Measurements from ENCODE around the gene ATP2C1.

Gene ATP2C1

DNA sequence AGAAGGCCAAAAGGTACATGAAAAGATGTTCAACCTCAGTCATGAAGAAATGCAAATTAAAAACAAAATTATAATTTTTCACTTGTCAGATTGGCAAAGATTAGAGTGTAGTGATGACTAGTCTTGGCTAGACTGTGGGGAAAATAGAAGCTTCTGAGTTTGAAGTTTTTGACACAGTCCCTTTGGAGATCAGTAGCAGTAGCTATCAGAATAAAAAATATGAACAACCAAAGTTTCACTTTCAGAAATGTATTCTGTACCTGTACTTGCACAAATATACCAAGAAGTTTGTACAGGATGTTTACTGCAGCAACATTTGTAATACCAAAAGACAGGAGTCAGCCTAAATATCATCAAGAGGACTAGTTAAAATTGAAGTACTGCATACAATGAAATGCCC is 14.1 kb downstream of the ATP2C1 start:
- Histone ChIP-seq H3K9ac (ENCODE audit: low read length in 2 of 2) (no peak overlapping the region), H3K4me1 (ENCODE audit: control insufficient read depth, insufficient read depth, low read length) (no peaks in the 10 kb centered on the region), H3K4me3 (ENCODE audit: low read length in 2 of 2) (no peak overlapping the region), H3K9me3 (ENCODE audit: control insufficient read depth in 2 of 2, low read length in 2 of 2) (no peaks in the 10 kb centered on the region), H3K27ac (ENCODE audit: low read length) (no peak overlapping the region), H3K36me3 (ENCODE audit: control insufficient read depth in 2 of 2, insufficient read depth in 2 of 2, low read length in 2 of 2) (no peaks in the 10 kb centered on the region), H3K27me3 (ENCODE audit: control insufficient read depth in 1 of 2, insufficient read depth in 2 of 2, low read length in 2 of 2) (no peaks in the 10 kb centered on the region)

DNA sequence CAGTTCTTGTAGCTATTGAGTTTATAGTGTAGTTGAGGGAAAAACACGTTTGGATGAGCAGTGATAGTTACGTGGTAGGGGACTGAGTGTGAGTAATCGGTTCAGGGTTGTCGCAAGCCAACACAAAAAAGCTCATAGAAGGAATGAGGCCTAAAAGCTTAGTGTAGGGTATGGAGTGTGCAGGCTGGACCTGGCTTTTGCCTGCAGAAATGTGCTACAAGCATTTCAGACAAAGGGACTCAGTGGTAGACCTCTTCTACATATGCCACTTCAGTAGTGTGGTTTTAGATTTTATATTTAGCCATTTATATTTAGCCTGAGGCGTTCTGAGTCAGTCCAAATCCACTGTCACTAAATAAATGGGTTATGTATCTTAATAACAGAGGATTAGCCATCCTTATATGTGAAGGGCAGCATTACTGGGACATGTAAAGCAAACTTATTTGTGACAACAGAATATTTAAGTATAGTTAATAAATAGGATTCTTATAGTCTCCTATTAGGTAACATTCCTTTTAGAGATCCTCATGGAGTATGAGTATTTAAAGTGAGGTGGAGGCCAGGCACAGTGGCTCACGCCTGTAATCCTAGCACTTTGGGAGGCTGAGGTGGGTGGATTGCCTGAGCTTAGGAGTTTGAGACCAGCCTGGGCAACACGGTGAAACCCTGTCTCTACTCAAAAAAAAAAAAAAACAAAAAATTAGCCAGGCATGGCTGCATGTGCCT is 21.8 kb downstream of the ATP2C1 start:
- Histone ChIP-seq H3K27ac (ENCODE audit: low read length) (no peak overlapping the region), H3K36me3 (ENCODE audit: control insufficient read depth in 2 of 2, insufficient read depth in 2 of 2, low read length in 2 of 2) (no peaks in the 10 kb centered on the region), H3K4me3 (ENCODE audit: low read length in 2 of 2) (no peak overlapping the region), H3K9me3 (ENCODE audit: control insufficient read depth in 2 of 2, low read length in 2 of 2) (no peaks in the 10 kb centered on the region), H3K27me3 (ENCODE audit: control insufficient read depth in 1 of 2, insufficient read depth in 2 of 2, low read length in 2 of 2) (no peaks in the 10 kb centered on the region), H3K4me1 (ENCODE audit: control insufficient read depth, insufficient read depth, low read length) (no peaks in the 10 kb centered on the region), H3K9ac (ENCODE audit: low read length in 2 of 2) (no peak overlapping the region)

DNA sequence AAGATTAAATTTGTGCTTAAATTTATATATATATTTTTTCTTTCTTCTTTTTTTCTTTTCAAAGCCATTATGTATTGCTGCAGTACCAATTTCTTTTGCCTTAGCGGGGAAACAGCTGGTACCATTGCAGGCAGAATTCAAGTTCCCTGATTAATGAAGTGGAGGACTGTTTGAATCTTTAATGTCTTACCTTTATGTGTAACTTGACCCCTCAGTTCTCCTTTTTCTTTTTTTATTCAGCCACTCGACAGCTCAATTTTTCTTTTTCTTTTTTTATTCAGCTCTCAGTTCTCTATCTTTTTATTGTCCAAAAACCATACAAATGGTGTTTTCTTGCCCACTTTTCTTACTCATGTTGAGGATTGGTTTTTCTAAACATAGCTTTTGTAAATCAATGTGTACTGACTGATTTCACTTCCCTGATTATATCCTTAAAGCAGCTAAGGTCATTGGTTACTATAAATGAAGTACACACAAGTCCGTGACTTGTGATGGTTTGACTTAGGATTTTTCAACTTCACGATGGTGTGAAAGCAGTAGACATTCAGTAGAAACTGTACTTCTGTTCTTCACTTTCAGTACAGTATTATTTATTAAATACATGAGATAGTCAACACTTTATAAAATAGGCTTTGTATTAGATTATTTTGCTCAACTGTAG is 22.8 kb downstream of the ATP2C1 start:
- no peak overlapping the region for H3K27ac ChIP-seq (ENCODE audit: low read length)
- H3K36me3 ChIP-seq (ENCODE audit: control insufficient read depth in 2 of 2, insufficient read depth in 2 of 2, low read length in 2 of 2), result no peaks in the 10 kb centered on the region
- H3K9me3 ChIP-seq (ENCODE audit: control insufficient read depth in 2 of 2, low read length in 2 of 2), result no peaks in the 10 kb centered on the region

DNA sequence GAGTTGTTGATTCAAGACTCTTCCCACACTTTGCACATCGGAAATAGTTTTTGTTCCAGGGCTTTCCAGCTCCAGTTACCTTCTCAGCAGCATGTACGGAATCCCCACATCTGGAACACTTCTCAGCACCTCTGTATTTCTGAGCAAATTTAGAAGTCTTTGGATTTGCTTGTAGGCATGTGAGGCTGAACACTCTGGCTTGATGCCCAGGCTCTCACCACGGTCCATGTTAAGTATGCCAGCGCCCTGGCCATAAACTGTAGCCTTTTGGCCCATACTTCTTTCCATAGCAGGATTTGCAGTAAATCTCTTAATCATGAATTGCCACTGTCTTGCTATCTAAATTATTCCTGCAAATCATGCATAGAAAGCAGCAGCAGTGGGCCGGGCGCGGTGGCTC is 24.4 kb downstream of the ATP2C1 start:
- no peak overlapping the region for H3K4me3 ChIP-seq (ENCODE audit: low read length in 2 of 2)
- no peaks in the 10 kb centered on the region for H3K9me3 ChIP-seq (ENCODE audit: control insufficient read depth in 2 of 2, low read length in 2 of 2)
- H3K36me3 ChIP-seq (ENCODE audit: control insufficient read depth in 2 of 2, insufficient read depth in 2 of 2, low read length in 2 of 2), result no peaks in the 10 kb centered on the region
- H3K4me1 ChIP-seq (ENCODE audit: control insufficient read depth, insufficient read depth, low read length), result no peaks in the 10 kb centered on the region
- H3K27me3 ChIP-seq (ENCODE audit: control insufficient read depth in 1 of 2, insufficient read depth in 2 of 2, low read length in 2 of 2), result no peaks in the 10 kb centered on the region
- H3K9ac ChIP-seq (ENCODE audit: low read length in 2 of 2), result no peak overlapping the region
- no peak overlapping the region for H3K27ac ChIP-seq (ENCODE audit: low read length)

More for the DNA sequence above, 22.8 kb downstream of the ATP2C1 start:
- Histone ChIP-seq H3K4me3 (ENCODE audit: low read length in 2 of 2) (no peak overlapping the region), H3K4me1 (ENCODE audit: control insufficient read depth, insufficient read depth, low read length) (no peaks in the 10 kb centered on the region), H3K9ac (ENCODE audit: low read length in 2 of 2) (no peak overlapping the region), H3K27me3 (ENCODE audit: control insufficient read depth in 1 of 2, insufficient read depth in 2 of 2, low read length in 2 of 2) (no peaks in the 10 kb centered on the region)

DNA sequence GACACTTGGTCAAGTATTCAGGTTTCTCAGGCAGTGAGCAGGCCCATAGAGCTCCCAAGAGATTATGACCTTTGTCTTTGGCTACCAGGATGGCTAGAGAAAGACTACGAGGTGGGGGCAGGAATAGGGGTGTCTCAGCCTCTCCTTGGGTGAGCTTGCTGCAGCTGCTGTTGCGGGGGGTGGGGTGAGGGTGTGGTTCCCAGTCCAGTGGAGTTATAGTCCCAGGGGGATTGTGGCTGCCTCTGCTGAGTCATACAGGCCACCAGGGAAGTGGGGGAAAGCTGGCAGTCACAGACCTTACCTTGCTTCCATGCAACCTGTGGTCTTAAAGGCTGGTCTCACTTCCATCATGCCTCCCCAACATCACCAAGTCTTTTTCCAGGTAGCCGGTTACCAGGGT is 31.7 kb downstream of the ATP2C1 start:
- Histone ChIP-seq H3K27ac (ENCODE audit: low read length) (no peak overlapping the region), H3K9me3 (ENCODE audit: control insufficient read depth in 2 of 2, low read length in 2 of 2) (no peaks in the 10 kb centered on the region), H3K9ac (ENCODE audit: low read length in 2 of 2) (no peak overlapping the region), H3K4me3 (ENCODE audit: low read length in 2 of 2) (no peak overlapping the region), H3K36me3 (ENCODE audit: control insufficient read depth in 2 of 2, insufficient read depth in 2 of 2, low read length in 2 of 2) (no peaks in the 10 kb centered on the region), H3K4me1 (ENCODE audit: control insufficient read depth, insufficient read depth, low read length) (no peaks in the 10 kb centered on the region), H3K27me3 (ENCODE audit: control insufficient read depth in 1 of 2, insufficient read depth in 2 of 2, low read length in 2 of 2) (no peaks in the 10 kb centered on the region)

DNA sequence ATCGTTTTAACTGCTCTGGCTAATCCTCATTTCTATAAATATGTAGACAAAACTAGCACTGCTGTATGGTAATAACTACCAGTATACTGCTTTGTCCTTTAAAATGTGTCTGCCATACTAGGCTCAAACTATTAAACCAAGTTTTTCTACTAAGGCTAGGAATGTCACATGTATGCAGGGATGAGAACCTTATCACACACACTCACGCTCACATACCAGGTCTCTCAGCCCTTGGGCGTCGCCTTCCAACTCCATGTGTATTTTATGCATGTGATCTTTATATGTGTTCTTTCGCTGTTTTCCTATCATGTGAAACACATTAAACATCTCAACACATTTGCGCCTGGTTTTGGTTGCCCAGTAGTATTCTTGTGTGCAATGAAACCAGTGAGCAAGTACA is 32.6 kb downstream of the ATP2C1 start:
- Histone ChIP-seq H3K27ac (ENCODE audit: low read length) (no peak overlapping the region), H3K4me3 (ENCODE audit: low read length in 2 of 2) (no peak overlapping the region), H3K36me3 (ENCODE audit: control insufficient read depth in 2 of 2, insufficient read depth in 2 of 2, low read length in 2 of 2) (no peaks in the 10 kb centered on the region), H3K4me1 (ENCODE audit: control insufficient read depth, insufficient read depth, low read length) (no peaks in the 10 kb centered on the region), H3K27me3 (ENCODE audit: control insufficient read depth in 1 of 2, insufficient read depth in 2 of 2, low read length in 2 of 2) (no peaks in the 10 kb centered on the region), H3K9me3 (ENCODE audit: control insufficient read depth in 2 of 2, low read length in 2 of 2) (no peaks in the 10 kb centered on the region), H3K9ac (ENCODE audit: low read length in 2 of 2) (no peak overlapping the region)

DNA sequence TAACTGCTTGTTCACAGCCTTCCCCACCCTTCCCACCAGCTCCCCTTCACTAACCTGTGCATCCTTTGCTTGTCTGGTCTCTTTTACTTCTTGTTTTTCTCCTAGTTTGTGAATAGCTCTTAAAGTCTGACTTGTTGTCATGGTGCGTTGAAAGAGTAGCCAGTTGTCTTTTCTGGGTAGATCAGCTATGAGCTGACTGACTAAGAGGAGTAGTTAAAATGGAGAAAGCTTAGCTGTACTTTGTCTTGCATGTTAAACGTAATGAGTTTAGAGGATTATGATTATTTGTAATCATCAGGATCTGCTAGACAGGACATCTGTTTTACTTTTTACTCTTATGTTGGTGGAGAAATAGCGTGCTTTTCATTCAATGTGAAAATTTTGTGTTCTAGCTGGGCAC is 35.9 kb downstream of the ATP2C1 start:
- no peak overlapping the region for H3K27ac ChIP-seq (ENCODE audit: low read length)
- H3K9ac ChIP-seq (ENCODE audit: low read length in 2 of 2), result no peak overlapping the region
- H3K4me3 ChIP-seq (ENCODE audit: low read length in 2 of 2), result no peak overlapping the region
- H3K27me3 ChIP-seq (ENCODE audit: control insufficient read depth in 1 of 2, insufficient read depth in 2 of 2, low read length in 2 of 2), result no peaks in the 10 kb centered on the region
- no peaks in the 10 kb centered on the region for H3K9me3 ChIP-seq (ENCODE audit: control insufficient read depth in 2 of 2, low read length in 2 of 2)
- no peaks in the 10 kb centered on the region for H3K4me1 ChIP-seq (ENCODE audit: control insufficient read depth, insufficient read depth, low read length)
- no peaks in the 10 kb centered on the region for H3K36me3 ChIP-seq (ENCODE audit: control insufficient read depth in 2 of 2, insufficient read depth in 2 of 2, low read length in 2 of 2)

DNA sequence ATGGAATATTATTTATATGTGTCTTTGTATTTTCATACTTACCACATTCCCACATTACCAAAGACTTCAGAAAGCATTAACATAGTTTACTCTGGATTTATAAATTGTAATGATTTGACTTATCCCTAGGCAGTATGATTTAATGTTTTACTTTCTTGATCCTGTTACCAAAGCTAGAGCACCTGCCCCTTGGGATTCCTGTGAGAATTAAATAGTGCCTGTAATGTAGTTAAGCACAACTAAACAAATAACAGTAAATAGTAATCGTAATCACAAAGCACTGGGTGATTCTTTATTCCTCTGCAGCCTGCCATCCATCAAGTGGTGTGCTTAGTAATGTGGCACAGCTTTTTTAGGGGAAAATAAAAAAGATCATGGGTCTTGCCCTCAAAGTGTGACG is 39.1 kb downstream of the ATP2C1 start:
- Histone ChIP-seq H3K27ac (ENCODE audit: low read length) (no peak overlapping the region), H3K27me3 (ENCODE audit: control insufficient read depth in 1 of 2, insufficient read depth in 2 of 2, low read length in 2 of 2) (no peaks in the 10 kb centered on the region), H3K9me3 (ENCODE audit: control insufficient read depth in 2 of 2, low read length in 2 of 2) (no peaks in the 10 kb centered on the region), H3K4me3 (ENCODE audit: low read length in 2 of 2) (no peak overlapping the region), H3K9ac (ENCODE audit: low read length in 2 of 2) (no peak overlapping the region), H3K4me1 (ENCODE audit: control insufficient read depth, insufficient read depth, low read length) (no peaks in the 10 kb centered on the region), H3K36me3 (ENCODE audit: control insufficient read depth in 2 of 2, insufficient read depth in 2 of 2, low read length in 2 of 2) (no peaks in the 10 kb centered on the region)

DNA sequence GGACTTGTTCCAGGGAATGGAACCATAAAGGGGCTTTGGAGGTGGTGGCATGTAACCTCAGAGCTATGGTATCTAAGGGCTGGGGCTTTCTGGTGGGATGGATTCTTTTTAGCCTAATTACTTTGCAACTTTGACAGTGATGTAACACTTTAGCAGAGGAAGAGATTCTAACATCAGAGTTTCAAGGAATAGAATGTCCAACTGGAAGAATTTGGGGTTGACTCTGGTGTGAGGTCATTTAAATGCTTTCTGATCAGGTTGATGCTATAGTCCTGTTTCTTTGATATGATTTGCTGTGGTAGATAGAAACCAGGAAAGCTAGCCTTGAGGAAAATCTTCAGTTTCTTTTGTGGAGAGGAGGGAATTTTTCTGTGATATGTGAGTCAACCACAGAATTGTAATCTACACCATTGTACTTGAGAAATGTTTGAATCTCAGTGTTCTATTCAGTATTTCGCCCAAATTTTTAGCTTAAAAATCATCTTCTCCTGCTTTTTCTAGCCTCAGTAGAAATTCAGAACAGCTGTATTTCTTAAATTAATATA is 40.0 kb downstream of the ATP2C1 start:
- H3K4me3 ChIP-seq (ENCODE audit: low read length in 2 of 2), result no peak overlapping the region
- no peak overlapping the region for H3K27ac ChIP-seq (ENCODE audit: low read length)
- no peaks in the 10 kb centered on the region for H3K4me1 ChIP-seq (ENCODE audit: control insufficient read depth, insufficient read depth, low read length)
- no peak overlapping the region for H3K9ac ChIP-seq (ENCODE audit: low read length in 2 of 2)
- no peaks in the 10 kb centered on the region for H3K27me3 ChIP-seq (ENCODE audit: control insufficient read depth in 1 of 2, insufficient read depth in 2 of 2, low read length in 2 of 2)
- H3K9me3 ChIP-seq (ENCODE audit: control insufficient read depth in 2 of 2, low read length in 2 of 2), result no peaks in the 10 kb centered on the region
- H3K36me3 ChIP-seq (ENCODE audit: control insufficient read depth in 2 of 2, insufficient read depth in 2 of 2, low read length in 2 of 2), result no peaks in the 10 kb centered on the region

DNA sequence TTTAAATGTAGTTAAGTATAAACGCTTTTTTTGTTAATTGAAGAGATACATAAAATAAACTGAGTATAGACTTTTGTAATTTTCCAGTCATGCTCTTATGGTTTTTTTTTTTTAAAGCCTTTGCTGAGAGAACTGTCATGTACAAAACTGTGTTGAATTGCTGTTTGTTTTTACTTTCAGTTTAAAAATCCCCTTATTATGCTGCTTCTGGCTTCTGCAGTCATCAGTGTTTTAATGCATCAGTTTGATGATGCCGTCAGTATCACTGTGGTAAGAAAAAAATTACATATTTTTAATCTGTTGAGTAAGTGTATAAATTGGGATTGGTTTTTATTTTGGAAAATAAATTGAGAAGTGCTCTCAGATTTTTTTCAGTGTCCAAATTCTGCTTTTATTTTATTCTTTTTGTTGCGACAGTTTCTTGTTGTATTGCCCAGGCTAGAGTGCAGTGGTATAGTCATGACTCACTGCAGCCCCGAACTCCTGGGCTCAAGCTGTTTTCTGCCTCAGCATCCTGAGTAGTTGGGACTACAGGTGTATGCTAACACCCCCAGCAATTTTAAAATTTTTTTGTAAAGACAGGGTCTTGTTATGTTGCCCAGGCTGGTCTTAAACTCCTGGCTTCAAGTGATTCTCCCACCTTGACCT is 40.7 kb downstream of the ATP2C1 start:
- H3K36me3 ChIP-seq (ENCODE audit: control insufficient read depth in 2 of 2, insufficient read depth in 2 of 2, low read length in 2 of 2), result no peaks in the 10 kb centered on the region
- no peaks in the 10 kb centered on the region for H3K9me3 ChIP-seq (ENCODE audit: control insufficient read depth in 2 of 2, low read length in 2 of 2)
- no peak overlapping the region for H3K9ac ChIP-seq (ENCODE audit: low read length in 2 of 2)
- H3K27ac ChIP-seq (ENCODE audit: low read length), result no peak overlapping the region
- no peaks in the 10 kb centered on the region for H3K4me1 ChIP-seq (ENCODE audit: control insufficient read depth, insufficient read depth, low read length)
- H3K4me3 ChIP-seq (ENCODE audit: low read length in 2 of 2), result no peak overlapping the region
- no peaks in the 10 kb centered on the region for H3K27me3 ChIP-seq (ENCODE audit: control insufficient read depth in 1 of 2, insufficient read depth in 2 of 2, low read length in 2 of 2)
